ENCODE data around the gene FAM8A1. TPM values are rescaled to one million over a fixed set of nuclear protein-coding genes. Genes with fewer than 3 reads are reported as not detected.

FAM8A1 gene
- total and polyA plus RNA-seq, 9 of the 15 experiments (the other 6 are each of a cell fraction or from before 2014, with no cell fraction given) = 4.9 to 23.6 (median 14.2) TPM

GRCh38 chr6:17599877-17600526 is at the start of gene FAM8A1 (continued):
- TF ChIP-seq ILF3 (IDR thresholded peaks at IDR 0.05; ENCODE audit: borderline replicate concordance) (no peak), MCM5 (IDR thresholded peaks at IDR 0.05; ENCODE audit: low read depth) (no peak), NCOA6 (IDR thresholded peaks at IDR 0.05) (no peak), NR1H2 (CRISPR knock-in tag; IDR thresholded peaks at IDR 0.05) (no peak), ZNF408 (CRISPR knock-in tag; IDR thresholded peaks at IDR 0.05; ENCODE audit: low read depth) (no peak), TAF15 (IDR thresholded peaks at IDR 0.05; ENCODE audit: low read depth, low read length) (no peak), EGR1 (conservative IDR thresholded peaks at IDR 0.05) (no peak), SIX5 (IDR thresholded peaks at IDR 0.05; ENCODE audit: borderline replicate concordance in 1 of 2, insufficient read depth in 1 of 2, low read depth in 1 of 2, low read length in 2 of 2) (no peak), NUFIP1 (IDR thresholded peaks at IDR 0.05; ENCODE audit: partially characterized antibody) (no peak), MCM7 (IDR thresholded peaks at IDR 0.05) (no peak), PHF20 (IDR thresholded peaks at IDR 0.05; ENCODE audit: partially characterized antibody) (peak; percentile 83), CTCF (IDR thresholded peaks at IDR 0.05 in 2 of 3, conservative IDR thresholded peaks at IDR 0.05 in 1 of 3; ENCODE audit: insufficient read depth in 2 of 3, low read depth in 1 of 3, low read length in 3 of 3) (peak; percentile 60 to 82 (median 60); a peak in 5 of 6 replicates), FOXJ2 (tag; IDR thresholded peaks at IDR 0.05) (peak; percentile 93; the same call in 1 of the 2 replicates), SMAD4 (CRISPR knock-in tag; conservative IDR thresholded peaks at IDR 0.05) (peak; percentile 81), CCAR2 (IDR thresholded peaks at IDR 0.05; ENCODE audit: low read depth, low read length) (no peak), YY1 (IDR thresholded peaks at IDR 0.05; ENCODE audit: borderline replicate concordance in 1 of 3, control insufficient read depth in 1 of 3, extremely low read depth in 1 of 3, insufficient read depth in 3 of 3, insufficient read length in 1 of 3, insufficient replicate concordance in 2 of 3, low read depth in 1 of 3, low read length in 2 of 3) (peak in 2 of 3 experiments; percentile 69 to 84), RFX7 (CRISPR knock-in tag; IDR thresholded peaks at IDR 0.05) (no peak), CEBPB (tag; IDR thresholded peaks at IDR 0.05) (no peak), POLR2AphosphoS5 (IDR thresholded peaks at IDR 0.05; ENCODE audit: control insufficient read depth, insufficient read depth, low read depth, low read length) (peak; percentile 85)
- TF ChIP-seq, protein P1, sequence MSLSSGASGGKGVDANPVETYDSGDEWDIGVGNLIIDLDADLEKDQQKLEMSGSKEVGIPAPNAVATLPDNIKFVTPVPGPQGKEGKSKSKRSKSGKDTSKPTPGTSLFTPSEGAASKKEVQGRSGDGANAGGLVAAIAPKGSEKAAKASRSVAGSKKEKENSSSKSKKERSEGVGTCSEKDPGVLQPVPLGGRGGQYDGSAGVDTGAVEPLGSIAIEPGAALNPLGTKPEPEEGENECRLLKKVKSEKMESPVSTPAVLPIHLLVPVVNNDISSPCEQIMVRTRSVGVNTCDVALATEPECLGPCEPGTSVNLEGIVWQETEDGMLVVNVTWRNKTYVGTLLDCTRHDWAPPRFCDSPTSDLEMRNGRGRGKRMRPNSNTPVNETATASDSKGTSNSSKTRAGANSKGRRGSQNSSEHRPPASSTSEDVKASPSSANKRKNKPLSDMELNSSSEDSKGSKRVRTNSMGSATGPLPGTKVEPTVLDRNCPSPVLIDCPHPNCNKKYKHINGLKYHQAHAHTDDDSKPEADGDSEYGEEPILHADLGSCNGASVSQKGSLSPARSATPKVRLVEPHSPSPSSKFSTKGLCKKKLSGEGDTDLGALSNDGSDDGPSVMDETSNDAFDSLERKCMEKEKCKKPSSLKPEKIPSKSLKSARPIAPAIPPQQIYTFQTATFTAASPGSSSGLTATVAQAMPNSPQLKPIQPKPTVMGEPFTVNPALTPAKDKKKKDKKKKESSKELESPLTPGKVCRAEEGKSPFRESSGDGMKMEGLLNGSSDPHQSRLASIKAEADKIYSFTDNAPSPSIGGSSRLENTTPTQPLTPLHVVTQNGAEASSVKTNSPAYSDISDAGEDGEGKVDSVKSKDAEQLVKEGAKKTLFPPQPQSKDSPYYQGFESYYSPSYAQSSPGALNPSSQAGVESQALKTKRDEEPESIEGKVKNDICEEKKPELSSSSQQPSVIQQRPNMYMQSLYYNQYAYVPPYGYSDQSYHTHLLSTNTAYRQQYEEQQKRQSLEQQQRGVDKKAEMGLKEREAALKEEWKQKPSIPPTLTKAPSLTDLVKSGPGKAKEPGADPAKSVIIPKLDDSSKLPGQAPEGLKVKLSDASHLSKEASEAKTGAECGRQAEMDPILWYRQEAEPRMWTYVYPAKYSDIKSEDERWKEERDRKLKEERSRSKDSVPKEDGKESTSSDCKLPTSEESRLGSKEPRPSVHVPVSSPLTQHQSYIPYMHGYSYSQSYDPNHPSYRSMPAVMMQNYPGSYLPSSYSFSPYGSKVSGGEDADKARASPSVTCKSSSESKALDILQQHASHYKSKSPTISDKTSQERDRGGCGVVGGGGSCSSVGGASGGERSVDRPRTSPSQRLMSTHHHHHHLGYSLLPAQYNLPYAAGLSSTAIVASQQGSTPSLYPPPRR (CRISPR knock-in tag; IDR thresholded peaks at IDR 0.05; ENCODE audit: borderline replicate concordance) = no peak; the same call in 1 of the 2 replicates
- TF ChIP-seq, protein P2, sequence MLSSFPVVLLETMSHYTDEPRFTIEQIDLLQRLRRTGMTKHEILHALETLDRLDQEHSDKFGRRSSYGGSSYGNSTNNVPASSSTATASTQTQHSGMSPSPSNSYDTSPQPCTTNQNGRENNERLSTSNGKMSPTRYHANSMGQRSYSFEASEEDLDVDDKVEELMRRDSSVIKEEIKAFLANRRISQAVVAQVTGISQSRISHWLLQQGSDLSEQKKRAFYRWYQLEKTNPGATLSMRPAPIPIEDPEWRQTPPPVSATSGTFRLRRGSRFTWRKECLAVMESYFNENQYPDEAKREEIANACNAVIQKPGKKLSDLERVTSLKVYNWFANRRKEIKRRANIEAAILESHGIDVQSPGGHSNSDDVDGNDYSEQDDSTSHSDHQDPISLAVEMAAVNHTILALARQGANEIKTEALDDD (IDR thresholded peaks at IDR 0.05) = no peak

Data from K562 (cell line).